Measurements from ENCODE around the gene SLC46A3. TPM values are rescaled to one million over a fixed set of nuclear protein-coding genes. Genes with fewer than 3 reads are reported as not detected.
A peak's percentile ranks its signal among the peaks of the same experiment; 100 is the strongest.

SLC46A3 gene
- total RNA-seq, 2 donors from 2014 or later = 6.6 to 11.7 TPM

DNA sequence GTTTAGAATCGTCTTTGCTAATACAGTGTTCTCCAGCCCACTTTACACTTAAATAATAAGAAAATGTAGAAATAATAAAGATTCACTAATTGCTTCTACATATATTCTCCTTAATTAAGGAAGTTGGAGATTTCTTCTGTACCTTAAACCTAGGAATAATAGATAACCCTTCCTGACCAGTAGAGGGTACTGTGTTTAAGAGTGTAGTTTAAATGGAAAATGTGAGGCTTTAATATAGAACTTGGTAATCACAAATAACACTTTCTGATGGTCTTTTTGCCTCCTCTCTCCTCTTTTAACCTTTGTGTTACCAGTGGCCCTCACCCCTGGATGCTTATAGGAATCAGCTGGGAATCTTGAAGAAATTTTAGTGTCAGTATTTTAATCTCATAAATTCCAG lies 39.1 kb downstream of the SLC46A3 start:
- ATAC-seq (no peak), DNase-seq (no peak)
- Histone ChIP-seq H3K27ac (no peak overlapping the region), H3K4me1 (no peaks in the 10 kb centered on the region), H3K4me3 (no peak overlapping the region), H3K9me3 (no peaks in the 10 kb centered on the region), H3K27me3 (no peaks in the 10 kb centered on the region), H3K36me3 (replicated peaks in 1 of 2; ENCODE audit: insufficient read depth in 1 of 2, low read depth in 2 of 2) (peaks cover 0 to 10% of the 10 kb centered on the region in 2 donors)
- 55 to 63% methylated on average over 1 of the region's 1 CpG for WGBS, 2 donors
- no peak for TF ChIP-seq POLR2A (IDR thresholded peaks at IDR 0.05)
- TF ChIP-seq, protein P1, sequence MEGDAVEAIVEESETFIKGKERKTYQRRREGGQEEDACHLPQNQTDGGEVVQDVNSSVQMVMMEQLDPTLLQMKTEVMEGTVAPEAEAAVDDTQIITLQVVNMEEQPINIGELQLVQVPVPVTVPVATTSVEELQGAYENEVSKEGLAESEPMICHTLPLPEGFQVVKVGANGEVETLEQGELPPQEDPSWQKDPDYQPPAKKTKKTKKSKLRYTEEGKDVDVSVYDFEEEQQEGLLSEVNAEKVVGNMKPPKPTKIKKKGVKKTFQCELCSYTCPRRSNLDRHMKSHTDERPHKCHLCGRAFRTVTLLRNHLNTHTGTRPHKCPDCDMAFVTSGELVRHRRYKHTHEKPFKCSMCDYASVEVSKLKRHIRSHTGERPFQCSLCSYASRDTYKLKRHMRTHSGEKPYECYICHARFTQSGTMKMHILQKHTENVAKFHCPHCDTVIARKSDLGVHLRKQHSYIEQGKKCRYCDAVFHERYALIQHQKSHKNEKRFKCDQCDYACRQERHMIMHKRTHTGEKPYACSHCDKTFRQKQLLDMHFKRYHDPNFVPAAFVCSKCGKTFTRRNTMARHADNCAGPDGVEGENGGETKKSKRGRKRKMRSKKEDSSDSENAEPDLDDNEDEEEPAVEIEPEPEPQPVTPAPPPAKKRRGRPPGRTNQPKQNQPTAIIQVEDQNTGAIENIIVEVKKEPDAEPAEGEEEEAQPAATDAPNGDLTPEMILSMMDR (IDR thresholded peaks at IDR 0.05) = peak in 5 of 7 experiments; percentile 17 to 34 (median 27)
- intact Hi-C loops (cut with DNase I) = no loop called here

DNA sequence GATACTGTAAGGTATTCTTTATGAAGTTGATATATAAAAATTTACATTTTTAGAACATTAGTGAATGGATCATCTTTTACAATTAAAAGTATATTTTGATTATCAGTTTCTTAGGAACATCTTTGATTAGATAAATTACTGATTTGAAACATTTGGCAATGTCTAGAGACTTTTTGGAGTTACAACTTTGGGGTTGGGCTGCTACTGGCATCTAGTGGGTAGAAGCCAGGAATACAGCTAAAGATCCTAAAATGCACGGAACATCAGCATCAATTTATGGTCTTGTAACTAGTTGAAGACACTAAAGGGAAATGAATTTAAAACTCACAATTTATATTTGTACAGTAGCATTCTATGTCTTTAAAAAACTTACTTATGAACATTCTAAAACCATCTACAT lies 40.0 kb downstream of the SLC46A3 start:
- intact Hi-C loops (cut with DNase I) = no loop called here
- no peak for TF ChIP-seq POLR2A (IDR thresholded peaks at IDR 0.05)
- TF ChIP-seq, protein P1 (IDR thresholded peaks at IDR 0.05) = no peak
- Histone ChIP-seq H3K4me1 (no peaks in the 10 kb centered on the region), H3K27me3 (no peaks in the 10 kb centered on the region), H3K4me3 (no peak overlapping the region), H3K36me3 (replicated peaks in 1 of 2; ENCODE audit: insufficient read depth in 1 of 2, low read depth in 2 of 2) (peaks cover 0 to 16% of the 10 kb centered on the region in 2 donors), H3K27ac (no peak overlapping the region), H3K9me3 (no peaks in the 10 kb centered on the region)
- DNase-seq (no peak), ATAC-seq (no peak)
- 91 to 92% methylated on average over 1 of the region's 1 CpG for WGBS, 2 donors

DNA sequence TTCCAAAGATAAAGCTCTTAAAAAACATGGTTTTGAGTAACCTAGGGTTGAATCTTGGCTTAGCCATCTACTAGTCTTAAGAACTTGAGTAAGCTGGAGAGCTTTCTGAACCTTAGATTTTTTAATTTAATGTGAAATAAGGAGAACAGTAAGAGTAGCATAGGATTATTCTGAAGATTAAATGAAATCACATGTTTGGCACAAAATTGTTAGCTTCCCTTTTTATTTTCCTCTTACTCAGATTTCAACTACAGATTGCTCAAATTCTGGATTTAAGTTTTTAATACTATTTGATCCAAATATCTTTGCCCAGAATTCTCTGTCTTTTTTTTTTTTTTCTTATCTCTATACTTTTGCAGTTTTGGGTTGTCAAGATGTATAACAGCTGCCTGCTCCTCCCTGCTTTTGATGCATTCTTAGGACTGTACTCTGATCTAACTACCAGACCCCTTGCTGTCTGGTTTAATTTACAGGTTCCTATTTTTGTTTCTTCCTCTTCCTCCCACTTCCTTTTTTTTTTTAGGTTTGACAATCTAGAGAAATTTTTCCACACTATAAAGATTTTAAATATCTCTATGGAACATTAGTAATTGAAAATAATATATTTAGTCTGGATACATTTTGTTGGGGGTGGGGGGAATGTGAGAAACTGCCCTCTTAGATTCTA lies 47.5 kb downstream of the SLC46A3 start:
- no peaks in the 10 kb centered on the region for H3K9me3 ChIP-seq
- H3K36me3 ChIP-seq (replicated peaks in 1 of 2; ENCODE audit: insufficient read depth in 1 of 2, low read depth in 2 of 2) = peaks cover 0 to 45% of the 10 kb centered on the region in 2 donors
- H3K27me3 ChIP-seq = no peaks in the 10 kb centered on the region
- intact Hi-C loops (cut with DNase I) = no loop called here
- ATAC-seq (no peak), DNase-seq (no peak)
- H3K27ac ChIP-seq = no peak overlapping the region
- no peaks in the 10 kb centered on the region for H3K4me1 ChIP-seq
- no peak overlapping the region for H3K4me3 ChIP-seq
- TF ChIP-seq, protein P1 (IDR thresholded peaks at IDR 0.05) = no peak
- TF ChIP-seq POLR2A (IDR thresholded peaks at IDR 0.05) = no peak

DNA sequence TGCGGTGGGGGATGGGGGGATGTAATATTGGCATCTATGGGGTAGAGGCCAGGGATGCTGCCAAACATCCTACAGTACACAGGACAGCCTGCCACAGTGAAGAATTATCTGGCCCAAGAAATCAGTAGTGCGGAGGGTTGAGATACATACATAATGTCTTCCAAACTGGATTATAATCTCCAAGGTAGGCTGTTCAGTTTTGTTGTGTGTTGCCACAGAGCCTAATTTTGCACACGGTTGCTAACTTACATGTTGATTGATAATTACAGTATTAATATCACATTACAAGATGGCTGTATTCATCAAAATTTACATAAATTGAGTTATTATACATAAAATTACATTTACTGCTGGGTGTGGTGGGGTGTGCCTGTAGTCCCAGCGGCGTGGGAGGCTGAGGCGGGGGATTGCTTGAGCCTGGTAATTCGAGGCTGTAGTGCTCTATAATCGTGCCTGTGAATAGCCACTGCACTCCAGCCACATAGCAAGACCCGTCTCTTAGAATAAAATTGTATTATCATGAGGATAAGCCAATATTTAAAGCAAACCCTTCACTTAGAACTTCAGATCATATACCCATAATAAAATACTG lies 51.8 kb downstream of the SLC46A3 start:
- TF ChIP-seq, protein P1 (IDR thresholded peaks at IDR 0.05) = no peak
- no peak for TF ChIP-seq POLR2A (IDR thresholded peaks at IDR 0.05)
- no peaks in the 10 kb centered on the region for H3K4me1 ChIP-seq
- no peak overlapping the region for H3K4me3 ChIP-seq
- DNase-seq (no peak), ATAC-seq (no peak)
- H3K27ac ChIP-seq = no peak overlapping the region
- intact Hi-C loops (cut with DNase I) = no loop called here
- H3K36me3 ChIP-seq (replicated peaks in 1 of 2; ENCODE audit: insufficient read depth in 1 of 2, low read depth in 2 of 2) = peaks cover 0 to 48% of the 10 kb centered on the region in 2 donors
- no peaks in the 10 kb centered on the region for H3K9me3 ChIP-seq
- WGBS, 2 donors = 90 to 91% methylated on average over 9 of the region's 9 CpGs
- no peaks in the 10 kb centered on the region for H3K27me3 ChIP-seq

DNA sequence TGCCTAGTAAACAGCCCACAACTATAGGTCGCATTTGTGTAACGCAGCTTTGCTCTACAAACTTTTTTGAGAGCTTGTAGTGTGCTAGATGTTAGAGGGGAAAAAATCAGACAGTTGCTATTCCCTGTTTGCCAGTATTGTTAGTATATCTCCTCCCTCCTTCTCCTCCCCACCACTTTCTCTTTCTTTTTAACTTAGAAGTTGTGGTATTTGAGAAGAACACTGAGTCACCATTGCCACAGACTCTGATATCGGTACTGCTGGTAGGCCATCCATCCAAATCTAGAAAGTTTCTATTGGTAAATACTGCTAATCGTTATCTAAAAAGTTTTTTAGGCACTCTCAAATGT lies 59.2 kb downstream of the SLC46A3 start:
- Histone ChIP-seq H3K9me3 (no peaks in the 10 kb centered on the region), H3K27me3 (no peaks in the 10 kb centered on the region), H3K36me3 (replicated peaks in 1 of 2; ENCODE audit: insufficient read depth in 1 of 2, low read depth in 2 of 2) (peaks cover 0 to 7% of the 10 kb centered on the region in 2 donors), H3K4me3 (peak overlapping the region; percentile 73 to 97), H3K27ac (peak overlapping the region in 3 of 4 donors; percentile 74 to 86 (median 80)), H3K4me1 (peaks cover 26% of the 10 kb centered on the region)
- ATAC-seq (no peak), DNase-seq (no peak)
- TF ChIP-seq, protein P1 (IDR thresholded peaks at IDR 0.05) = no peak
- no peak for TF ChIP-seq POLR2A (IDR thresholded peaks at IDR 0.05)
- 3 to 8% methylated on average over 4 of the region's 4 CpGs for WGBS, 2 donors
- intact Hi-C loops (cut with DNase I) = no loop called here

Data from body of pancreas (tissue), 4 donors.